ENCODE measurements around the gene INPP5J. TPM values are rescaled to one million over a fixed set of nuclear protein-coding genes. Genes with fewer than 3 reads are reported as not detected.
A peak's percentile ranks its signal among the peaks of the same experiment; 100 is the strongest.

The INPP5J gene
- total RNA-seq, 4 donors from 2014 or later = 0.54 to 5.3 (median 2.1) TPM

- Histone ChIP-seq H3K4me1 (peaks cover 0 to 52% (median 24%) of the 10 kb centered on the region in 3 donors), H3K4me3 (no peak overlapping the region), H3K27me3 (no peaks in the 10 kb centered on the region), H3K9me3 (no peaks in the 10 kb centered on the region), H3K36me3 (no peaks in the 10 kb centered on the region), H3K27ac (no peak overlapping the region)
- 67 to 81% methylated on average over 6 of the region's 12 CpGs for WGBS, 2 donors (ENCODE audit: low coverage in 1 of 2)
- ATAC-seq = no peak
- TF ChIP-seq POLR2A (IDR thresholded peaks at IDR 0.05) (no peak), POLR2AphosphoS5 (IDR thresholded peaks at IDR 0.05) (no peak), CTCF (IDR thresholded peaks at IDR 0.05) (no peak), EP300 (IDR thresholded peaks at IDR 0.05) (no peak)
Measured at GRCh38 chr22:31079095-31079642, 43.6 kb upstream of the INPP5J start.

DNA sequence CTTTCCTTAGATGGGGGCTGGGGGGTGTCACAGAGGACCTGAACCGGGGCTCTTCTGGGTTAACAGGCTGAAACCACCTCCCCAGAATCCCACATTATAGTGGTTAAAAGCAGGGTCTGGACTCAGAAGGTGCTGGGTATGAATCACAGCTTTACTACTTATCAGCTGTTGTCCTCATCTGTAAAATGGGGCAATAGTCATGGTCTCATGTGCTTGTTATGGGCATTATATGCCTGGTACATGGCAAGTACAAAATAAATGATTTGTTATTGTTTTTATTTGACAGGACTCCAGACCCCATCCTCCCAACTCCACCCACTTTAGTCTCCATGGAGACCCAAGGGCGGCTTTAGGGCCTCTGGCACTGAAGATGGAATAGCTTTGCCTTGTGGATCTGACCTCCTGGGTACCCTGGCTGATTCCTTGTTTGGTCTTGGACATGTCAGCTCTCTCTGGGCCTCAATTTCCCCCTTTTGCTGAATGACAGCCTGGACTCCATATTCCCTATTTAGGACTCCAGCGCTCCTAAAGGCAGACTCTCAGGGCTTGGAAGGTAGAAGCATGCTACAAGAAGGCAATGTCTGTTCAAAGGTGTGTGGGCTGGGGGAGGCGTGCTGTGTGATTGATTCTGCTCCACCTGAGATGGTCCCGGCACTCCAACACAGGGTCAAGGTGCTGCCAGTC, 42.5 kb upstream of the INPP5J start:
- no peaks in the 10 kb centered on the region for H3K9me3 ChIP-seq

DNA sequence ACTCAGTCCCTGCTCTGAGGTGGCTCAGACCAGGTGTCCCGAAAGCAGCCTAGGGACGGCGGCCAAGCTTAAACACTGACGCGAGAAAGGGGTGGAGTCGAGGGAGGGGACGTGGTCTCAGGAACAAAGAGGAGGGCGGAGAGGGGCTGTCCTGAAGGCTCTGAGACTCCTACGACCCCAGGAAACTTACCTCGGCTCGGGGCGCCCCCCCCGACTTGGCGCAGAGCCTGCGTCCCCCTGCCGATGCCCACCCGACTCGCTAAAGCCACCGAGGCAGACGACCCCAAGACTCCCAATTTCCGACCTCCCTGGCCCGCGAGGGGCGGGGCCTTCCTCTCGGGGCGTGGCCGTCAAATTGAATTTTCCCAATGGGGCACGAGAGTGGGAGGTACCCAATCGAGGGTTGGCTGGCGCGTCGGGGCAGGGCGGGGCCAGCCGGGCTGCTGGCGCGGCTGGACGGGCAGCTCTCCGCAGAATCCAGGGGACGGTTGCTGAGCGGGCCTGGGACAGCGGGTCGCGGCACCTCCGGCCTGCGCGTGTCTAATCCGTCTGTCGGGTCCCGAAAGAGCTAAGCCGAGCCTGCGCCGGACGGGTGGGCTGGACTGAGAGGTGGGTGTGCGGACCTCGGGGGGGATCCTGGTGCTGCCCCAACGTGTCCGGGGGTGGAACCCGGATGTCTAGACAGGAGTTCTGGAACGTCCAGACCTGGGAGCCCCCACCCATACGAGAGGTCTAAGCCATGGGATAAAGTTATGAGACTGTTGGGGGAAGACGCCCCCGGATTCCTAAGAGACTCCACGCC, 41.7 kb upstream of the INPP5J start, which contains the start of gene SMTN:
SMTN (plus strand) TSS at position 471 of the 802 bp plus-strand sequence. CDS start 1,941 bp downstream, outside the sequence.
- H3K9me3 ChIP-seq = no peaks in the 10 kb centered on the region
- H3K4me3 ChIP-seq = peak within 1 kb of the TSS; percentile 76 to 89
- no peaks in the 10 kb centered on the region for H3K36me3 ChIP-seq
- peaks cover 0 to 59% (median 33%) of the 10 kb centered on the region in 3 donors for H3K4me1 ChIP-seq
- peak within 1 kb of the TSS; percentile 89 to 100 (median 98) for H3K27ac ChIP-seq
- no peaks in the 10 kb centered on the region for H3K27me3 ChIP-seq
- ATAC-seq = peak; percentile 87
- WGBS, 2 donors (ENCODE audit: low coverage in 1 of 2) = no CpG with 5 or more reads among the region's 63 CpGs
- TF ChIP-seq POLR2A (IDR thresholded peaks at IDR 0.05) (peak; percentile 99), POLR2AphosphoS5 (IDR thresholded peaks at IDR 0.05) (peak; percentile 100), CTCF (IDR thresholded peaks at IDR 0.05) (peak in 1 of 4 experiments; percentile 18), EP300 (IDR thresholded peaks at IDR 0.05) (no peak)

More for the DNA sequence above, 42.5 kb upstream of the INPP5J start:
- Histone ChIP-seq H3K27ac (peak overlapping the region; percentile 89 to 100 (median 98)), H3K27me3 (no peaks in the 10 kb centered on the region), H3K4me3 (peak overlapping the region; percentile 76 to 89), H3K4me1 (peaks cover 0 to 59% (median 26%) of the 10 kb centered on the region in 3 donors), H3K36me3 (no peaks in the 10 kb centered on the region)
- no peak for TF ChIP-seq EP300 (IDR thresholded peaks at IDR 0.05)
- WGBS, 2 donors (ENCODE audit: low coverage in 1 of 2) = 40 to 100% methylated on average over 1 to 3 of the region's 5 CpGs
- ATAC-seq = no peak

- peak overlapping the region; percentile 76 to 89 for H3K4me3 ChIP-seq
- H3K36me3 ChIP-seq = peaks cover 0 to 3% of the 10 kb centered on the region in 2 donors
- 0 to 7% methylated on average over 3 to 4 of the region's 6 CpGs for WGBS, 2 donors (ENCODE audit: low coverage in 1 of 2)
- TF ChIP-seq CTCF (IDR thresholded peaks at IDR 0.05) (no peak), POLR2A (IDR thresholded peaks at IDR 0.05) (peak in 1 of 2 donors; percentile 13)
- no peaks in the 10 kb centered on the region for H3K9me3 ChIP-seq
- peak overlapping the region; percentile 89 to 100 (median 98) for H3K27ac ChIP-seq
- peaks cover 0 to 65% (median 43%) of the 10 kb centered on the region in 3 donors for H3K4me1 ChIP-seq
- no peaks in the 10 kb centered on the region for H3K27me3 ChIP-seq
- no peak for ATAC-seq
Measured at GRCh38 chr22:31081963-31082605, 40.7 kb upstream of the INPP5J start.
